NCI-H2196 treated with DMSO at 0.1 percent for 48 hours (cell line): ENCODE measurements around the gene PDXP.
"Not testable (repeated sequence)": the region's sequence is repeated elsewhere in the genome, so short reads cannot be mapped to it uniquely, and the experiment has no call there.

Experiments
- DNase-seq: peaks from one replicate; lab custom pipeline; 2025; ENCODE audit not compliant: unreplicated experiment; lab: John Stamatoyannopoulos, UW

Gene PDXP

GRCh38 chr22:37672920-37673455 is 14.5 kb downstream of the PDXP start:
- no peak for DNase-seq

GRCh38 chr22:37674248-37674647 is 15.7 kb downstream of the PDXP start:
- no peak for DNase-seq

DNA sequence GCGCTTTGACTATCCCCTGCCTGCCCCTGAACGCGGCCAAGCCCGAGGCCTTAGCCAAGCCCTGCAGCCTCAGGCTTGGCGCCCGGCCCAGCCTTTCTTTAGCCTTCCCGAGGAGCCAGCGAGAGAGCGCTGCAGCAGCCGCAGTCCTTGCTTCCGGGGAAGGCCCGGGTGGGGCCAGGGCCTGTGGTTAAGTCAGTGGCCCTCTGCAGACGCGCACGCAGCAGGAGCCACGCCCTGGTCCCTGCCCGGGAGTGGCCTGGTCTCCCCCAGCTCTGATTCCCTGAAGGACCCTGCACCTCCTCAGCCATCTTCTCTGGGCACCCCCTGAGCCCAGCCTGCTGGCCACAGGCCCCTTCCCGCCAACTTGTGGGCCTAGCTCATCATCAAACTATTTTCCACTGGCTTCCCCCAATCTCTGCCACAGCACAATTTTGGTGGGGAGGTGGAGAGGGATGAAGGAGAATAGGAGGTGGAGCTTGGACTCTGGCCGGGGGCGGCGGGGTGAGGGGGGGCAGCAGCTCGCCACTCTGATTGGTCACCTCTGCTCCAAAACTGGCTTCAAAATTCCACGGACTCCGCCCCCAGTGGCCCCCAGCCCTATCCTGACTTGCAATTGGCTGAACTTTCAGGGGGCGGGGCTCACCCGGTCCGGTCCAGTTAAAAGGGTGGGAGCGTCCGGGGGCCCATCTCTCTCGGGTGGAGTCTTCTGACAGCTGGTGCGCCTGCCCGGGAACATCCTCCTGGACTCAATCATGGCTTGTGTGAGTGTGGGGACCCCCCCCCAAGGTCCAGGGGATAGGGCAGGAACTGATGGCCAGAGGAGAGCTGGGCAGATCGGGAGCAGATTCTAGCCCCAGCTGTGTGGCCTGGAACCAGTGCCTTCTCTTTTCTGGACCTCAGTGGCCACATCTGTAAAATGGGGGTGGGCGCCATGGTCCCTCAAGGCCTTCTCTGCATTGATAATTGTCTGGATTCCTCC is 16.7 kb downstream of the PDXP start, which contains the start of gene LGALS1:
Gene LGALS1, plus strand, starts transcription at position 686 of the 979 bp plus-strand sequence. Its CDS starts 67 bp downstream, at position 753.
- DNase-seq, result peak; percentile 69

DNA sequence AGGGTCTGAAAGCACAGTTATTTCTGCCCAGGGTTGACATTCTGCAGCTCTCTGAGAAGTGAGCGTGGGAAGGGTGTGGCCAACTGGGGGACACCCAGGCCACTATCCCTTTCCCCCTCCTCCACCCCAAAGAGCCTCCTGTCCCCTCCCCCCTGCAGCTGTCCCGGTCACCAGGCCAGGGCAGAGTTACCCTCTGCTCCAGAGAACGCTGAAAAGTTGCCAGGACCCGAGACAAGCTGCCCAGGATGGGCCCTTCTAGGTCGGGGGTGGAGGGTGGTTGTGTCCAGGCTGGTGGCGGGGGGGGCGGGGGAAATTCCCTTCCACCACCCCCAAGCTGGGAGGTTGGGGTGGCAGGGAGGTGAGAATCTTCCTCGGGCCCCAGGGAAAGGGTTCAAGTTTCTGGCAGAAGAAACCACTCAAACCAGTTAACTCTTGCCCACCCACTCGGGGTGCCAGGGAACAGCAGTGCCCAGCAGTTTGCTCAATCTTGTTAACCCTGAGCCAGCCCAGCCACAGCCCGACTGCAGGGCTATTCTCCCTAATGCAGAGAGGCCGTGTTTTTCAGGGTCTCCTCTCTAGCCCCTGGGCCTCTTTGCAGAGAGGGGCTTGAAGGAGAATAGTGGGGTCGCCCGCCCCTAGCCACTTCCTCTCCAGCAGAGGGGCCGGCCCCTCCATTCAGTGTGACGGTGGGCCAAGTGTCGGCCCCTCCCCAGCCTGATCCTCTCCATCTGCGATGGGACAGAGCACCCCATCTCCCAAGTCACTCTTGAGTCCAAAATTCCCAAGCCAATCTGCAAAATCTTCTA is 17.6 kb downstream of the PDXP start:
- no peak for DNase-seq

- DNase-seq, result peak; percentile 64
Measured at GRCh38 chr22:37676736-37677492, 18.4 kb downstream of the PDXP start.

GRCh38 chr22:37677493-37677974 is 19.0 kb downstream of the PDXP start:
- DNase-seq, result no peak

DNA sequence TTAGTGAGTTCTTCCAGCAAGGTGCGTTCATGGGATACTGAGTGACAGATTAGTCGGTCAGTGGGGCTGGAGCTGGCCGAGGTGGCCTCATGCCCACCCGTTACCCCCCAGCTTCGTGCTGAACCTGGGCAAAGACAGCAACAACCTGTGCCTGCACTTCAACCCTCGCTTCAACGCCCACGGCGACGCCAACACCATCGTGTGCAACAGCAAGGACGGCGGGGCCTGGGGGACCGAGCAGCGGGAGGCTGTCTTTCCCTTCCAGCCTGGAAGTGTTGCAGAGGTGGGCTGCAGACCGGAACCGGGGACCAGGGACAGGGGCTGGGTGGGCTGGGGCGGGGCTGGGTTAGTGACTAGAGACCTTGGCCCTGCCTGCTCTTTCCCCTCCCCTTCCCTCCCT is 19.8 kb downstream of the PDXP start:
- DNase-seq, result no peak

DNA sequence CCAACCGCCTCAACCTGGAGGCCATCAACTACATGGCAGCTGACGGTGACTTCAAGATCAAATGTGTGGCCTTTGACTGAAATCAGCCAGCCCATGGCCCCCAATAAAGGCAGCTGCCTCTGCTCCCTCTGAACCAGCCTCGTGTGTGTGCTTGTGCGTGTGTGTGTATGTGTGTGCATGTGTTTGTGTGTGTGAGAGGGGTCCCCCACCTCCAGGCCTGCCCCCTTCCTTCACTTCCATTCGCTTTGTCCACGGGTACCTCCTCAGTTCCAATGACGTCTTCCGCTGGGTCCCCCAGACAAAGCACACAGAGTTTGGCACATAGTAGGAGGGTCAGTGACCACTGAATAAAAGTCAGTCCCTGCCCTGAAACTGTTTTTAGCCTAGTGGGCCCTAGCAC is 21.1 kb downstream of the PDXP start:
- no peak for DNase-seq

- no peak for DNase-seq
Measured at GRCh38 chr22:37680191-37680851, 21.8 kb downstream of the PDXP start.

DNA sequence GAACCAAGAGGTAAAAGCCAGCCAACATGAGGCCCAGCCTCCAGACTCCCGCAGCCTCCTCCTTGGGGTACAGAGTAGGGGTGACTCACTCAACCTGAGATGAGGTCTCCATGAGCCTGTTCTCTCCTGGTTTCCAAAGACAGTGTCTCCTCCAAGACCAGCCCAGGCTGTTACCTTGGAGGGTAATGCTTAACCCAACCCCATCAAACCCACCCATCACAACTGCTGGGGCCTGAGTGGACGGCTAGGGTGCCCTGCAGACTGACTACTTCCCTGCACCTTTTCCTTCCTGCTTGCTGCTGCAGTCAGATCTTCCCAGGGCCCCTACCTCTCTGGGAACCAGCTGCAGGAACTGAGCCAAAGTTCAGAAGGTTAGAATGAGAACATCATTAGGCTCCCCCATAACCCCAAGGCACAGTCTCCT is 22.5 kb downstream of the PDXP start:
- no peak for DNase-seq

DNA sequence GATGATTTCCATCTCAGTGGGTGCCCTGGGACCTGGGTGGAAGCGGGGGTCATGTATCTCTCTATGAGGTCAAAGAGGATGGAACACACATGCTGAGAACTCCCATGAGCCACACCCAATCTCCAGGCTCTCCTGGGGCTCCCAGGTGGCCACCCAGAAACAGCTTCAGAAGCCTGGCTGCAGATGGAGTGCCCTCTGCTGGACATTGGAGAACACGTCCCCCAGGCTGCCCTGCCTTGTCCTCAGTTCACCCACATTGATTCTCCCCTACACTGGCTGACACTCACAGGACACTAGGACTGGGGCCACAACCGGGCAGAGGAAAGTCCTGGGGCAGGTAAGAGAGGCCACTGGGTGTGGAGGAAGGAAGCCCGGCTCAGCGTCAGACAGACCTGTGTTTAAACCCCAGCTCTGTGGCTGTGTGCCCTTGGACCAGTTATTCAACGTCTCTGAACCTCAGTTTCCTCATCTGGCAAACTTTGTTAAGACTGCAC is 23.1 kb downstream of the PDXP start:
- peak; percentile 12 for DNase-seq

DNA sequence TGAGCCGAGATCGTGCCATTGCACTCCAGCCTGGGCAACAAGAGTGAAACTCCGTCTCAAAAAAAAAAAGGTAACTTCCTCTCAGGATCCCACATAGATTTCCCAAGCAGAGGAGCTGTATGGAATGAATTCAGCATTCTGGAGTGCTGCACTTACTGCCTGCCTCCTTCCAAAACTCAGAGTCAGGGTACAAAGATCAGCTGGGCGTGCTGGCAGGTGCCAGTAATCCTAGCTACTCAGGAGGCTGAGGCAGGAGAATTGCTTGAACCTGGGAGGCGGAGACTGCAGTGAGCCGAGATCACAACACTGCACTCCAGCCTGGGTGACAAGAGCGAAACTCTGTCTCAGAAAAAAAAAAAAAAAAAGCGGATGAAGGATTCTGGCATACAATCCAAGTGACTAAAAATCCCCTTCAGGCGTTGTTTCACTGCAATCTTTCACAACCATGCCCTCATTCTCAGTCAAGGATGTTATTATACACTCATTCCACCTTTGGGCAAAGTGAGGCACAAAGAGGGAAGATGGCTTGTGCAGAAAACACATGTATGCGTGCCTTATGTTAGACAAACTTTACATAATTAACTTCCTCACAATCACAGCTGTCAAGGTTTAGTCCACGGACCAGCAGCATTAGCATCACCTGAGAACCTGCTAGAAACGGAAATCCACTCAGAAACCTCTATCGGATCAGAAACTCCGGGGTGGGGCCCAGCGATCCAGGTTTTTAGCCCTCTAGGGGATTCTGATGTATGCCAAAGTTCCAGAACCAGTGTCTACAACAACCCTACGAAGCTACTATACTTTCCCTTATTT is 26.5 kb downstream of the PDXP start:
- DNase-seq, result no peak

GRCh38 chr22:37686002-37686982 is 27.8 kb downstream of the PDXP start, which contains the start of gene NOL12:
Gene NOL12 (plus strand): TSS chr22:37686343. CDS start chr22:37686393, 50 bp downstream.
- DNase-seq, result peak; percentile 54

DNA sequence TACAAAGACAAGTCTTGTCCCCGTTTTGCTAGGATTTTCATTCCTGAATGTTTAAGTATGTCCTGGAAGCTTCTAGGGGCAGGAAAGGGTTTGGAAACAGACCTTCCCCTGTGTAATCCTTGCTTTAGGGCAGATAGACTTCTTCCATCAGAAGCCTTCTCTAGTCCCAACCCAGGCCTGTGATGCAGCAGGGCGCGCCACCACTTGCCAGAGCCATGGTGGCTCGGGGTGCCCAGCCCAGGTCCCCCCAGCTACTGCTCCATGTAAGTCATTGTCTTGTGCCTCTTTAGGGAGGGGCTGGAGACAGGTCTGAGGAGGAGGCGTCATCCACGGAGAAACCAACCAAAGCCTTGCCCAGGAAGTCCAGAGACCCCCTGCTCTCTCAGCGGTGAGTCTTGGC is 31.9 kb downstream of the PDXP start:
- DNase-seq, result no peak

DNA sequence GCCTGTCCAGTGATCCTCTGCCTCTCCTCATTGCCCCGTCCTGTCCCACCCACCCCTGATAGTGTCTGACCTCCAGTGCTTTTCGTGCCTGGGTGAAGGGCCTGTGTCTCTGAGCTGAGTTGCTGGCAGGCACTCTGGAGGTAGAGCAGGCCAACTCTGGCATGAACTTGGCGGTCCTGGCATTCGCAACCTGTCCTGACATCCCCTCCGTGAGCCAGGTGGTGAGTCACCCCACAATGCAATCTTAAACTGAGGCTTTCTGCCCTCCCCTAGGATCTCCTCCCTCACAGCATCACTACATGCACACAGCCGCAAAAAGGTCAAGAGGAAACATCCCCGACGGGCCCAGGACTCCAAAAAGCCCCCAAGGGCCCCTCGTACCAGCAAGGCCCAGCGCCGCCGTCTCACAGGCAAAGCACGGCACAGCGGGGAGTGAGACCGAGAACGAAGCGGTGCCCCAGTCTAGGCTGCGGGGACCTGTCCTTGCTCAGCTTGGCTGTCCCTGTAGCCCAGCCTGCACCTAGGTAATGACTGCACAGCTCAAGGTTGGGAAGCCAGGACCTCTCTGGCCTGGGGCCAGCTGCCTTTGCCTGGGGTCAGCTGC is 32.5 kb downstream of the PDXP start:
- DNase-seq, result no peak

DNA sequence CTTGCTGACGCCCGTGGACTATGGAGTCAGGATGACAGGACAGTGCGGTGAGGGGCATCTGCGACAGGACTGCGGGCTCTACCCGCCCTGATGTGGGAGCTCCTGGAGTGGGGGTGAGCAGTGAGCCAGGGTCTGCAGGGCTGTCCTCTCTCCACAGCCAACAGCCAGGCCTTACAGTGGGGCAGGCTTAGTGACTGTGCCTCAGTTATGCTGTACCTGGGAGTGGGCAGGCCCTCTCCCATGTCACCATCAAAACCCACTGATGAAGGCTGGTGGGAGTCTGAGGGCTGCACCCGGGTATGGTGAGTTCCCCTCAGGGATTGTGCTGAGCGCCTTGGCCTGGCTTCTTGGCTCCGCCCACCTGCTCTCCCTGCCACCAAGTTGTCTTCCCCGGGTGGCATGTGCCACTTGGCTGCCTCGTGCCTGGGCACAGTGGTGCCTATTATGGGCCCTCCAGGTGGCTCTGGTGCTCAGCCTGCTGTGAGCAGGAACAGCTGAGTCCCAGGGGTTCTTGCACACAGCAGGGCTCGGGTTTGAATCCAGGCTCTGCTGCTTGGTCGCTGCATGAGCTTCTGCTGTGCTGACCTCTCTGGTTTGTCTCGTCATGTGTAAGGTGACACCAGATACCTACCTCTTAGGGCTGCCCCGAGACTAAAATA is 34.2 kb downstream of the PDXP start:
- no peak for DNase-seq

DNA sequence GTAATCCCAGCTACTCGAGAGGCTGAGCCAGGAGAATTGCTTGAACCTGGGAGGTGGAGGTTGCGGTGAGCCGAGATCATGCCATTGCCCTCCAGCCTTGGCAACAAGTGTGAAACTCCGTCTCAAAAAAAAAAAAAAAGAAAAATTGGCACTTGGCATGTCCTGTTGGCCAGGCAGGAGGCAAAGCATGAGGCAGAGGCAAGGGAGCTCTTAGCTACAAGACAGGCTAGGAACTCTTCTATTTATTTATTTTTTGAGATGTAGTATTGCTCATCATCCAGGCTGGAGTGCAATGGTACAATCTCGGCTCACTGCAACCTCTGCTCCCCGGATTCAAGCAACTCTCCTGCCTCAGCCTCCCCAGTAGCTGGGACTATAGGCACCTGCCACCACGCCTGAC is 35.6 kb downstream of the PDXP start:
- DNase-seq, result not testable (repeated sequence)
